Duodenal mucosa (tissue), 2 donors: ENCODE results near the gene METAP1D.

Experiments used
- H3K27ac ChIP-seq: one replicate; pipeline ENCODE4 v1.7.0; 2013; ENCODE audit warnings: low read depth, low read length
- H3K27me3 ChIP-seq, 2 donors: one replicate each; pipeline ENCODE4 v1.7.0; 2013; ENCODE audit warnings: low read length in 2 of 2, control low read depth in 1 of 2; ENCODE audit not compliant: insufficient read depth in 2 of 2, control insufficient read depth in 1 of 2
- H3K36me3 ChIP-seq, 2 donors: one replicate each; pipeline ENCODE4 v1.7.0; 2013; ENCODE audit warnings: low read length in 2 of 2, control low read depth in 1 of 2; ENCODE audit not compliant: insufficient read depth in 2 of 2, control insufficient read depth in 1 of 2
- H3K4me1 ChIP-seq, 2 donors: one replicate each; pipeline ENCODE4 v1.7.0; 2013; ENCODE audit warnings: low read length in 2 of 2, control low read depth in 1 of 2; ENCODE audit not compliant: insufficient read depth in 2 of 2, control insufficient read depth in 1 of 2
- H3K4me3 ChIP-seq, 2 donors: one replicate each; pipeline ENCODE4 v1.7.0; 2013; ENCODE audit warnings: low read length in 2 of 2, low read depth in 1 of 2
- H3K9ac ChIP-seq, 2 donors: one replicate each; pipeline ENCODE4 v1.7.0; 2013; ENCODE audit warnings: low read length in 2 of 2, low read depth in 1 of 2
- H3K9me3 ChIP-seq, 2 donors: one replicate each; pipeline ENCODE4 v1.7.0; 2013; ENCODE audit warnings: low read length in 2 of 2, control low read depth in 1 of 2; ENCODE audit not compliant: control insufficient read depth in 1 of 2

METAP1D gene

GRCh38 chr2:172046866-172047565 is 47.3 kb downstream of the METAP1D start:
- H3K27ac ChIP-seq, result no peak overlapping the region
- H3K4me3 ChIP-seq, result no peak overlapping the region
- H3K27me3 ChIP-seq, result no peaks in the 10 kb centered on the region
- no peaks in the 10 kb centered on the region for H3K4me1 ChIP-seq
- H3K9ac ChIP-seq, result no peak overlapping the region
- no peaks in the 10 kb centered on the region for H3K9me3 ChIP-seq
- H3K36me3 ChIP-seq, result no peaks in the 10 kb centered on the region

- no peak overlapping the region for H3K9ac ChIP-seq
These were observed 48.1 kb downstream of the METAP1D start for GRCh38 chr2:172047566-172048507.

GRCh38 chr2:172048508-172049503 is 49.1 kb downstream of the METAP1D start:
- Histone ChIP-seq H3K9ac (no peak overlapping the region), H3K4me1 (no peaks in the 10 kb centered on the region), H3K9me3 (no peaks in the 10 kb centered on the region), H3K27ac (no peak overlapping the region), H3K4me3 (no peak overlapping the region), H3K27me3 (no peaks in the 10 kb centered on the region), H3K36me3 (no peaks in the 10 kb centered on the region)

More at GRCh38 chr2:172047566-172048507, 48.1 kb downstream of the METAP1D start:
- no peaks in the 10 kb centered on the region for H3K9me3 ChIP-seq
- H3K4me1 ChIP-seq, result no peaks in the 10 kb centered on the region
- H3K27me3 ChIP-seq, result no peaks in the 10 kb centered on the region
- H3K36me3 ChIP-seq, result no peaks in the 10 kb centered on the region
- H3K27ac ChIP-seq, result no peak overlapping the region
- no peak overlapping the region for H3K4me3 ChIP-seq

- Histone ChIP-seq H3K9me3 (no peaks in the 10 kb centered on the region), H3K4me3 (no peak overlapping the region), H3K27ac (no peak overlapping the region), H3K4me1 (no peaks in the 10 kb centered on the region), H3K36me3 (no peaks in the 10 kb centered on the region), H3K27me3 (no peaks in the 10 kb centered on the region), H3K9ac (no peak overlapping the region)
These were observed 49.9 kb downstream of the METAP1D start for GRCh38 chr2:172049567-172050120.

- Histone ChIP-seq H3K27me3 (no peaks in the 10 kb centered on the region), H3K27ac (no peak overlapping the region), H3K4me1 (no peaks in the 10 kb centered on the region), H3K4me3 (no peak overlapping the region), H3K9ac (no peak overlapping the region), H3K9me3 (no peaks in the 10 kb centered on the region), H3K36me3 (no peaks in the 10 kb centered on the region)
These were observed 50.8 kb downstream of the METAP1D start for GRCh38 chr2:172050479-172051125.

- no peak overlapping the region for H3K9ac ChIP-seq
These were observed 52.5 kb downstream of the METAP1D start for GRCh38 chr2:172052000-172052983.

GRCh38 chr2:172053486-172053885 is 53.7 kb downstream of the METAP1D start:
- H3K4me1 ChIP-seq, result no peaks in the 10 kb centered on the region
- no peaks in the 10 kb centered on the region for H3K9me3 ChIP-seq
- no peak overlapping the region for H3K27ac ChIP-seq
- H3K36me3 ChIP-seq, result no peaks in the 10 kb centered on the region
- H3K4me3 ChIP-seq, result no peak overlapping the region
- H3K27me3 ChIP-seq, result no peaks in the 10 kb centered on the region
- H3K9ac ChIP-seq, result no peak overlapping the region

More at GRCh38 chr2:172052000-172052983, 52.5 kb downstream of the METAP1D start:
- Histone ChIP-seq H3K9me3 (no peaks in the 10 kb centered on the region), H3K27ac (no peak overlapping the region), H3K36me3 (no peaks in the 10 kb centered on the region), H3K4me1 (no peaks in the 10 kb centered on the region), H3K4me3 (no peak overlapping the region), H3K27me3 (no peaks in the 10 kb centered on the region)

DNA sequence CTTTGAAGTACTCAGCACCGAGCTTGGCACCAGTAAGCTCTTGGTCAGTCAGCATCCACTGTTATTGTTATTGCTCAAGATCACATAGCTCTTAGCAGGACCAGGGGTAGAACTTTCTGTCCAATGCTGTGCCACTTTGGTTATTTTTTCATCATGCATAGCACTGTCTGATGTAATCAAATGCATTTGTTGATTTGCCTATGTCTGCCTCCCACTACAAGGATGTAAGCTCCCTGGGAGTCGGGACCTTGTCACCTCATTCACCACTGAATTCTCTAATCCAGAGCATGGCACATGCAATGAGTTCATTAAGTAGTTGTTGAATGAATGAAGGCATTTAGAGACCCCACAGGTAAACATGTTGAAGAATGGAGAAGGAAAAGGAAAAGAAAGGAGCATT is 56.5 kb downstream of the METAP1D start:
- Histone ChIP-seq H3K4me1 (no peaks in the 10 kb centered on the region), H3K9me3 (no peaks in the 10 kb centered on the region), H3K27me3 (no peaks in the 10 kb centered on the region), H3K9ac (no peak overlapping the region), H3K4me3 (no peak overlapping the region), H3K36me3 (no peaks in the 10 kb centered on the region), H3K27ac (no peak overlapping the region)
